Glomerular visceral epithelial cell (primary cell): ENCODE measurements around the gene CYBA.

ENCODE experiments used
- DNase-seq: peaks from one replicate; pipeline ENCODE4 v3.0.0-alpha.2; 2016; ENCODE audit errors: extremely low spot score

Gene CYBA

GRCh38 chr16:88650749-88651275 lies at the start of gene CYBA:
TSS of gene CYBA (minus strand) at chr16:88651053. CDS start at chr16:88651013, 40 bp downstream.
- peak; percentile 87 for DNase-seq

GRCh38 chr16:88700322-88700635 lies 49.4 kb upstream of the CYBA start:
- no peak for DNase-seq

- no peak for DNase-seq
Observed at GRCh38 chr16:88699180-88699579, 48.3 kb upstream of the CYBA start.

- no peak for DNase-seq
Observed at GRCh38 chr16:88698646-88699045, 47.8 kb upstream of the CYBA start.

- DNase-seq: no peak
Observed at GRCh38 chr16:88697831-88698615, 47.2 kb upstream of the CYBA start.

GRCh38 chr16:88697116-88697830 lies 46.4 kb upstream of the CYBA start:
- DNase-seq: no peak

GRCh38 chr16:88696441-88696840 lies 45.6 kb upstream of the CYBA start:
- DNase-seq: no peak

GRCh38 chr16:88695753-88696152 lies 44.9 kb upstream of the CYBA start:
- no peak for DNase-seq

- DNase-seq: no peak
Observed at GRCh38 chr16:88695218-88695617, 44.4 kb upstream of the CYBA start.

- DNase-seq: no peak
Observed at GRCh38 chr16:88694221-88695087, 43.6 kb upstream of the CYBA start.

- no peak for DNase-seq
Observed at GRCh38 chr16:88693420-88694177, 42.7 kb upstream of the CYBA start.

GRCh38 chr16:88692861-88693260 lies 42.0 kb upstream of the CYBA start:
- no peak for DNase-seq

- no peak for DNase-seq
Observed at GRCh38 chr16:88691924-88692560, 41.2 kb upstream of the CYBA start.

GRCh38 chr16:88691129-88691813 lies 40.4 kb upstream of the CYBA start:
- no peak for DNase-seq

GRCh38 chr16:88690341-88691128 lies 39.7 kb upstream of the CYBA start:
- no peak for DNase-seq

- DNase-seq: no peak
Observed at GRCh38 chr16:88688013-88688778, 37.3 kb upstream of the CYBA start.

GRCh38 chr16:88687676-88688012 lies 36.8 kb upstream of the CYBA start:
- no peak for DNase-seq

GRCh38 chr16:88687254-88687576 lies 36.4 kb upstream of the CYBA start:
- no peak for DNase-seq
